IMR-90 (cell line): ENCODE measurements around the gene RBBP8NL. TPM values are rescaled to one million over a fixed set of nuclear protein-coding genes. Genes with fewer than 3 reads are reported as not detected.

Source experiments
- ATAC-seq: fragments of 200-7000 bp; cut with Tn5 transposase; 2 replicates; pipeline ENCODE4 v1.9.1; 2020; ENCODE audit warnings: low read depth, mild to moderate bottlenecking, moderate library complexity
- BruUV-seq: library from RNA; stranded (reverse); fragments of 400-500 nt; replicated peaks from 2 replicates; lab custom pipeline; 2021; lab: Mats Ljungman, UMichigan
- CTCF ChIA-PET: fragments of 300-600 bp; formaldehyde crosslinking; extraction: SDS; loops from one replicate; lab custom pipeline; 2021; ENCODE audit warnings: antibody characterized with exemption; lab: Yijun Ruan, JAX
- POLR2A ChIA-PET: fragments of 300-600 bp; sonication (Branson Sonifier 250); formaldehyde crosslinking; loops from one replicate; lab custom pipeline; 2022; ENCODE audit warnings: antibody characterized with exemption; ENCODE audit not compliant: unreplicated experiment; lab: Charles Lee
- DNase-seq: peaks from one replicate; pipeline ENCODE4 v3.0.0; 2013
- H2AFZ ChIP-seq: replicated peaks from 2 replicates; pipeline ENCODE3; 2013; ENCODE audit warnings: low read length, mild to moderate bottlenecking; ENCODE audit not compliant: poor library complexity
- H2AK5ac ChIP-seq: 2 replicates; pipeline ENCODE4 v1.6.1; 2013; ENCODE audit warnings: low read depth, low read length, inconsistent platforms
- H2AK9ac ChIP-seq: replicated peaks from 2 replicates; pipeline ENCODE3; 2013; ENCODE audit warnings: mild to moderate bottlenecking, low read depth, low read length, moderate library complexity; ENCODE audit not compliant: poor library complexity
- H2BK120ac ChIP-seq: 2 replicates; pipeline ENCODE4 v1.6.1; 2013; ENCODE audit warnings: low read depth, low read length, inconsistent platforms
- H2BK15ac ChIP-seq: 3 replicates; pipeline ENCODE4 v1.6.1; 2013; ENCODE audit warnings: low read depth, low read length, inconsistent platforms
- H2BK20ac ChIP-seq: 2 replicates; pipeline ENCODE4 v1.6.1; 2013; ENCODE audit warnings: low read depth, mild to moderate bottlenecking, inconsistent platforms, low read length, moderate library complexity
- H2BK5ac ChIP-seq: 2 replicates; pipeline ENCODE4 v1.6.1; 2013; ENCODE audit warnings: mild to moderate bottlenecking, low read depth, low read length, inconsistent platforms; ENCODE audit not compliant: poor library complexity, severe bottlenecking
- H3K14ac ChIP-seq: replicated peaks from 2 replicates; pipeline ENCODE4 v1.6.1; 2013; ENCODE audit warnings: low read depth, low read length, inconsistent platforms
- H3K18ac ChIP-seq: 2 replicates; pipeline ENCODE4 v1.6.1; 2013; ENCODE audit warnings: low read depth, low read length, control low read depth
- H3K23ac ChIP-seq: 2 replicates; pipeline ENCODE4 v1.6.1; 2013; ENCODE audit warnings: low read depth, low read length, inconsistent platforms
- H3K27ac ChIP-seq: 2 replicates; pipeline ENCODE4 v1.5.1; 2013; ENCODE audit warnings: mild to moderate bottlenecking, control low read depth, low read length; ENCODE audit not compliant: insufficient read depth
- H3K27me3 ChIP-seq: 2 replicates; pipeline ENCODE4 v1.6.1; 2013; ENCODE audit warnings: low read length; ENCODE audit not compliant: control insufficient read depth, insufficient read depth
- H3K36me3 ChIP-seq: 2 replicates; pipeline ENCODE4 v1.6.1; 2013; ENCODE audit warnings: low read length, mixed read lengths; ENCODE audit not compliant: control insufficient read depth, insufficient read depth
- H3K4ac ChIP-seq: 2 replicates; pipeline ENCODE4 v1.6.1; 2013; ENCODE audit warnings: low read depth, low read length, inconsistent platforms
- H3K4me1 ChIP-seq: 2 replicates; pipeline ENCODE4 v1.6.1; 2013; ENCODE audit warnings: low read length, mixed read lengths; ENCODE audit not compliant: control insufficient read depth, insufficient read depth
- H3K4me2 ChIP-seq: 2 replicates; pipeline ENCODE4 v1.6.1; 2013; ENCODE audit warnings: low read depth, mild to moderate bottlenecking, control low read depth, low read length, moderate library complexity
- H3K4me3 ChIP-seq: 2 replicates; pipeline ENCODE4 v1.5.1; 2013; ENCODE audit warnings: low read depth, mild to moderate bottlenecking, control low read depth, low read length, moderate library complexity; ENCODE audit not compliant: insufficient read depth
- H3K56ac ChIP-seq: 2 replicates; pipeline ENCODE4 v1.6.1; 2013; ENCODE audit warnings: low read length, inconsistent platforms; ENCODE audit not compliant: insufficient read depth; ENCODE audit errors: extremely low read depth
- H3K79me1 ChIP-seq, 2 experiments: 2 replicates each; pipeline ENCODE4 v1.6.1; 2013; ENCODE audit warnings: low read length in 2 of 2, inconsistent platforms in 1 of 2, low read depth in 1 of 2
- H3K9ac ChIP-seq: 2 replicates; pipeline ENCODE4 v1.6.1; 2013; ENCODE audit warnings: low read depth, low read length, control low read depth
- H3K9me1 ChIP-seq: 2 replicates; pipeline ENCODE4 v1.6.1; 2013; ENCODE audit warnings: low read length, inconsistent platforms; ENCODE audit not compliant: insufficient read depth
- H3K9me3 ChIP-seq: 2 replicates; pipeline ENCODE4 v1.6.1; 2013; ENCODE audit warnings: low read length; ENCODE audit not compliant: control insufficient read depth, insufficient read depth
- H4K20me1 ChIP-seq: 2 replicates; pipeline ENCODE4 v1.6.1; 2013; ENCODE audit warnings: low read length, inconsistent platforms; ENCODE audit not compliant: insufficient read depth
- H4K5ac ChIP-seq: 2 replicates; pipeline ENCODE4 v1.6.1; 2013; ENCODE audit warnings: mild to moderate bottlenecking, low read depth, low read length, control low read depth
- H4K8ac ChIP-seq, 2 experiments: 2 replicates each; pipeline ENCODE4 v1.6.1; 2013; ENCODE audit warnings: low read depth in 2 of 2, low read length in 2 of 2, control low read depth in 1 of 2, inconsistent platforms in 1 of 2
- H4K91ac ChIP-seq: 2 replicates; pipeline ENCODE4 v1.6.1; 2013; ENCODE audit warnings: low read depth, low read length, inconsistent platforms; ENCODE audit not compliant: insufficient read depth
- BHLHE40 ChIP-seq: fragments of 150-350 bp; IDR thresholded peaks from 2 replicates; pipeline ENCODE4 v1.6.1; 2016; ENCODE audit warnings: mild to moderate bottlenecking, low read depth, low read length
- CHD1 ChIP-seq: IDR thresholded peaks from 2 replicates; pipeline ENCODE4 v1.6.1; 2012; ENCODE audit warnings: low read depth, low read length, improper control_type of control experiment
- CTCF ChIP-seq: conservative IDR thresholded peaks from 2 replicates; pipeline ENCODE4 v1.5.1; 2012; ENCODE audit warnings: mild to moderate bottlenecking, low read depth, low read length, improper control_type of control experiment
- ELK1 ChIP-seq: fragments of 150-350 bp; IDR thresholded peaks from 2 replicates; pipeline ENCODE4 v1.6.1; 2016; ENCODE audit warnings: low read depth, mild to moderate bottlenecking, low read length, moderate library complexity, borderline replicate concordance
- FOS ChIP-seq: fragments of 150-350 bp; IDR thresholded peaks from 2 replicates; pipeline ENCODE4 v1.6.1; 2016; ENCODE audit warnings: low read depth, low read length
- MAFK ChIP-seq: IDR thresholded peaks from 2 replicates; pipeline ENCODE4 v1.6.1; 2012; ENCODE audit warnings: low read depth, low read length, improper control_type of control experiment
- MAZ ChIP-seq: IDR thresholded peaks from 2 replicates; pipeline ENCODE4 v1.6.1; 2012; ENCODE audit warnings: low read depth, mild to moderate bottlenecking, low read length, improper control_type of control experiment, moderate library complexity, borderline replicate concordance
- NFE2L2 ChIP-seq: fragments of 150-350 bp; IDR thresholded peaks from 2 replicates; pipeline ENCODE4 v1.6.1; 2016; ENCODE audit warnings: low read depth, mild to moderate bottlenecking, low read length
- POLR2A ChIP-seq: IDR thresholded peaks from 2 replicates; pipeline ENCODE4 v1.6.1; 2012; ENCODE audit warnings: mild to moderate bottlenecking, low read depth, low read length
- RAD21 ChIP-seq: IDR thresholded peaks from 2 replicates; pipeline ENCODE4 v1.6.1; 2012; ENCODE audit warnings: low read length, improper control_type of control experiment
- RCOR1 ChIP-seq: IDR thresholded peaks from 2 replicates; pipeline ENCODE4 v1.6.1; 2012; ENCODE audit warnings: mild to moderate bottlenecking, low read length, improper control_type of control experiment; ENCODE audit not compliant: insufficient replicate concordance
- SMC3 ChIP-seq: fragments of 150-350 bp; IDR thresholded peaks from 2 replicates; pipeline ENCODE4 v1.6.1; 2016; ENCODE audit warnings: low read depth, mild to moderate bottlenecking, antibody characterized with exemption, low read length, moderate library complexity
- USF2 ChIP-seq: fragments of 150-350 bp; IDR thresholded peaks from 2 replicates; pipeline ENCODE4 v1.6.1; 2017; ENCODE audit warnings: mild to moderate bottlenecking, antibody characterized with exemption, low read length, low read depth
- WGBS, 2 experiments: methylation state at CpG; one replicate each; pipeline versions ENCODE4 v1.1.5 to v1.1.7; 2013; ENCODE audit warnings: missing lambda C conversion rate in 2 of 2; ENCODE audit not compliant: insufficient read length in 1 of 2; ENCODE audit errors: extremely low coverage in 2 of 2; 5-methylcytosine and 5-hydroxymethylcytosine counted together
- dilution Hi-C: fragments of 300-500 bp; cut with HindIII; formaldehyde crosslinking; loops from one replicate; pipeline ENCODE4 v1.14.3; 2018; ENCODE audit warnings: low sequenced_read_pairs; ENCODE audit not compliant: unreplicated experiment
- in situ Hi-C: fragments of 300-500 bp; cut with MboI; formaldehyde crosslinking; loops from 3 replicates; pipeline ENCODE4 v1.14.3; 2019; ENCODE audit warnings: low sequenced_read_pairs, inconsistent platforms, mixed read lengths
- intact Hi-C: fragments of 100-400 bp; cut with micrococcal nuclease; formaldehyde crosslinking; loops from 2 replicates; pipeline ENCODE4 v1.10.0; 2022
- polyA plus RNA-seq, 3 experiments: library from polyadenylated mRNA; depleted of rRNA; stranded (reverse); fragments of >200 nt; gene quantifications; 2 replicates each; pipeline ENCODE4 v1.2.3, GENCODE V29; 2012; ENCODE audit warnings: low replicate concordance in 1 of 3
- total RNA-seq: library from RNA; depleted of rRNA; stranded (reverse); fragments of >200 nt; gene quantifications from 2 replicates; pipeline ENCODE4 v1.2.3, GENCODE V29; 2012

RBBP8NL gene
- total and polyA plus RNA-seq, 2 of the 4 experiments (the other 2 are of a cell fraction) = not detected

GRCh38 chr20:62400021-62400420 lies 27.3 kb downstream of the RBBP8NL start:
- in situ Hi-C loops = no loop called here
- no peak overlapping the region for H3K4ac ChIP-seq
- dilution Hi-C loops = no loop called here
- 0 out of 2 replicates have a peak, but pooled peaks cover 4% of the 10 kb centered on the region for H3K9me1 ChIP-seq
- no peak overlapping the region for H4K8ac ChIP-seq
- H3K4me3 ChIP-seq = no peak overlapping the region
- H3K36me3 ChIP-seq = peaks cover 7% of the 10 kb centered on the region
- POLR2A ChIA-PET = no interaction called here
- no peak overlapping the region for H2BK120ac ChIP-seq
- no peaks in the 10 kb centered on the region for H3K4me1 ChIP-seq
- H2BK15ac ChIP-seq = no peak overlapping the region
- TF ChIP-seq NFE2L2 = no peak
- no peak for TF ChIP-seq BHLHE40
- TF ChIP-seq POLR2A = no peak
- TF ChIP-seq ELK1 = no peak
- no peak for TF ChIP-seq CHD1
- TF ChIP-seq SMC3 = no peak
- TF ChIP-seq MAZ = no peak
- no peak for TF ChIP-seq USF2
- TF ChIP-seq RAD21 = no peak
- no peak for TF ChIP-seq RCOR1
- TF ChIP-seq FOS = no peak
- no peak for TF ChIP-seq MAFK
- TF ChIP-seq CTCF = no peak
- no peak for DNase-seq
- no peak for ATAC-seq
- H3K9me3 ChIP-seq = no peaks in the 10 kb centered on the region
- no peak overlapping the region for H3K23ac ChIP-seq
- H3K56ac ChIP-seq = no peak overlapping the region
- H3K14ac ChIP-seq = no peak overlapping the region
- H2BK20ac ChIP-seq = no peak overlapping the region
- no peak overlapping the region for H4K5ac ChIP-seq
- H2AK9ac ChIP-seq = no peak overlapping the region
- H3K27me3 ChIP-seq = no peaks in the 10 kb centered on the region
- H2AK5ac ChIP-seq = no peak overlapping the region
- H2BK5ac ChIP-seq = no peak overlapping the region
- H3K79me1 ChIP-seq = peaks cover 6 to 13% of the 10 kb centered on the region in 2 experiments; a peak in 3 of 4 replicates
- H2AFZ ChIP-seq = no peak overlapping the region
- no peak overlapping the region for H3K4me2 ChIP-seq
- no TSS peak for BruUV-seq
- intact Hi-C loops = no loop called here
- H3K27ac ChIP-seq = no peak overlapping the region
- H3K9ac ChIP-seq = no peak overlapping the region
- CTCF ChIA-PET = no interaction called here
- H3K18ac ChIP-seq = no peak overlapping the region
- WGBS, 2 experiments = 81% methylated on average over 3 of the region's 7 CpGs; no CpG with 5 or more reads in 1 of the 2 experiments
- no peak overlapping the region for H4K91ac ChIP-seq
- peaks cover 13% of the 10 kb centered on the region; the same call in 1 of the 2 replicates for H4K20me1 ChIP-seq
